HEK293 (cell line): ENCODE measurements around the gene SPRTN.

Experiments used
- CTCF ChIA-PET: fragments of 350-600 bp; formaldehyde crosslinking; extraction: SDS; loops from one replicate; lab custom pipeline; 2021; ENCODE audit warnings: antibody characterized with exemption; lab: Yijun Ruan, JAX
- POLR2A ChIA-PET: fragments of 300-600 bp; formaldehyde crosslinking; extraction: SDS; loops from one replicate; lab custom pipeline; 2020; ENCODE audit warnings: antibody characterized with exemption, inconsistent platforms; lab: Yijun Ruan, JAX
- H3K27ac ChIP-seq: fragments of 200-500 bp; sonication (Bioruptor generic); 2 replicates; pipeline ENCODE4 v1.5.1; 2014; ENCODE audit warnings: low read depth, low read length, control low read depth, inconsistent platforms; ENCODE audit errors: extremely low read depth
- H3K36me3 ChIP-seq, 2 experiments: fragments of 200-500 bp in 1 of 2; sonication (Bioruptor generic) in 1 of 2; 1 replicate in 1 of 2; 2 replicates in 1 of 2; pipeline ENCODE4 v1.5.1; 2014 to 2017; ENCODE audit warnings: inconsistent platforms in 2 of 2, low read length in 2 of 2; ENCODE audit not compliant: control insufficient read depth in 2 of 2, insufficient read depth in 1 of 2
- H3K4me1 ChIP-seq: fragments of 200-500 bp; sonication (Bioruptor generic); 2 replicates; pipeline ENCODE4 v1.5.1; 2014; ENCODE audit warnings: mild to moderate bottlenecking, low read length, inconsistent platforms; ENCODE audit not compliant: control insufficient read depth, insufficient read depth
- H3K4me3 ChIP-seq: 2 replicates; pipeline ENCODE4 v1.5.1; 2011; ENCODE audit warnings: low read depth, mild to moderate bottlenecking, control low read depth, low read length, moderate library complexity
- H3K9me3 ChIP-seq: fragments of 200-500 bp; sonication (Bioruptor generic); 2 replicates; pipeline ENCODE4 v1.5.1; 2014; ENCODE audit warnings: low read depth, low read length, inconsistent platforms; ENCODE audit not compliant: control insufficient read depth, insufficient read depth
- GLI2 ChIP-seq: fragments of 450-650 bp; formaldehyde crosslinking; IDR thresholded peaks from 2 replicates; pipeline ENCODE4; 2017; ENCODE audit warnings: missing biosample characterization, missing genetic modification characterization, low read depth, borderline replicate concordance
- HIC1 ChIP-seq: fragments of 450-650 bp; formaldehyde crosslinking; IDR thresholded peaks from 2 replicates; pipeline ENCODE4 v1.5.1; 2016; ENCODE audit warnings: missing biosample characterization, missing genetic modification characterization
- INSM2 ChIP-seq: fragments of 450-650 bp; formaldehyde crosslinking; IDR thresholded peaks from 2 replicates; pipeline ENCODE4 v1.5.1; 2016; ENCODE audit warnings: missing biosample characterization, missing genetic modification characterization
- PRDM2 ChIP-seq: fragments of 450-650 bp; formaldehyde crosslinking; IDR thresholded peaks from 2 replicates; pipeline ENCODE4 v1.5.1; 2016; ENCODE audit warnings: missing biosample characterization, missing genetic modification characterization, borderline replicate concordance
- YY2 ChIP-seq: fragments of 450-650 bp; formaldehyde crosslinking; IDR thresholded peaks from 2 replicates; pipeline ENCODE4 v1.5.1; 2016; ENCODE audit warnings: missing biosample characterization, missing genetic modification characterization
- ZBTB11 ChIP-seq: fragments of 450-650 bp; formaldehyde crosslinking; conservative IDR thresholded peaks from 2 replicates; pipeline ENCODE4 v1.5.1; 2016; ENCODE audit warnings: low read depth, missing biosample characterization, missing genetic modification characterization
- ZBTB17 ChIP-seq: fragments of 450-650 bp; formaldehyde crosslinking; IDR thresholded peaks from 2 replicates; pipeline ENCODE4 v1.5.1; 2016; ENCODE audit warnings: missing biosample characterization, missing genetic modification characterization
- ZEB2 ChIP-seq: fragments of 450-650 bp; formaldehyde crosslinking; IDR thresholded peaks from 2 replicates; pipeline ENCODE4 v1.5.1; 2016; ENCODE audit warnings: missing biosample characterization, missing genetic modification characterization
- ZFP37 ChIP-seq: fragments of 450-650 bp; formaldehyde crosslinking; IDR thresholded peaks from 2 replicates; pipeline ENCODE4 v1.5.1; 2016; ENCODE audit warnings: missing biosample characterization, missing genetic modification characterization
- ZNF112 ChIP-seq: fragments of 450-650 bp; formaldehyde crosslinking; IDR thresholded peaks from 2 replicates; pipeline ENCODE4 v1.5.0; 2017; ENCODE audit warnings: missing biosample characterization, missing genetic modification characterization
- ZNF366 ChIP-seq: fragments of 450-650 bp; formaldehyde crosslinking; conservative IDR thresholded peaks from 2 replicates; pipeline ENCODE4 v1.5.1; 2016; ENCODE audit warnings: missing biosample characterization, missing genetic modification characterization
- ZNF423 ChIP-seq: fragments of 450-650 bp; formaldehyde crosslinking; IDR thresholded peaks from 2 replicates; pipeline ENCODE4 v1.5.1; 2016; ENCODE audit warnings: missing biosample characterization, missing genetic modification characterization
- ZNF600 ChIP-seq: fragments of 450-650 bp; formaldehyde crosslinking; IDR thresholded peaks from 2 replicates; pipeline ENCODE4 v1.5.1; 2016; ENCODE audit warnings: missing biosample characterization, missing genetic modification characterization
- ZNF629 ChIP-seq: fragments of 450-650 bp; formaldehyde crosslinking; IDR thresholded peaks from 2 replicates; pipeline ENCODE4 v1.5.1; 2017; ENCODE audit warnings: missing biosample characterization, missing genetic modification characterization
- ZNF670 ChIP-seq: fragments of 450-650 bp; formaldehyde crosslinking; IDR thresholded peaks from 2 replicates; pipeline ENCODE4 v1.5.1; 2016; ENCODE audit warnings: missing biosample characterization, missing genetic modification characterization, low read depth
- ZNF830 ChIP-seq: fragments of 450-650 bp; IDR thresholded peaks from 2 replicates; pipeline ENCODE4 v1.5.0; 2018; ENCODE audit warnings: missing biosample characterization, missing genetic modification characterization, low read depth, mild to moderate bottlenecking, moderate library complexity

The SPRTN gene

GRCh38 chr1:231384696-231385415, 46.8 kb downstream of the SPRTN start:
- ChIA-PET CTCF (interaction anchor here (0.9 kb wide), 1 partner anchor 28 kb away, joined by 3 read pairs; no protein-coding TSS in a partner anchor), POLR2A (interaction anchor here (1.7 kb wide), 1 partner anchor 36 kb away, joined by 3 read pairs; no protein-coding TSS in a partner anchor)
- H3K4me1 ChIP-seq: no peaks in the 10 kb centered on the region
- TF ChIP-seq ZNF670 (tag by site-specific recombination): no peak
- TF ChIP-seq ZBTB17 (tag by site-specific recombination): peak; percentile 53; the same call in 1 of the 2 replicates
- peak; percentile 74 for TF ChIP-seq ZNF600
- H3K4me3 ChIP-seq: no peak overlapping the region
- H3K27ac ChIP-seq: no peak overlapping the region
- no peaks in the 10 kb centered on the region for H3K9me3 ChIP-seq
- H3K36me3 ChIP-seq: no peaks in the 10 kb centered on the region; a peak in 1 of 3 replicates

- H3K9me3 ChIP-seq: no peaks in the 10 kb centered on the region
- H3K4me3 ChIP-seq: no peak overlapping the region
- no peaks in the 10 kb centered on the region; a peak in 1 of 3 replicates for H3K36me3 ChIP-seq
- no peaks in the 10 kb centered on the region for H3K4me1 ChIP-seq
- ChIA-PET CTCF (interaction anchor here (0.6 to 0.9 kb wide), 2 partner anchors 28 to 298 kb away, joined by 3 read pairs; no protein-coding TSS in a partner anchor), POLR2A (interaction anchor here (1.7 kb wide), 1 partner anchor 35 kb away, joined by 3 read pairs; no protein-coding TSS in a partner anchor)
- no peak for TF ChIP-seq ZNF423 (tag by site-specific recombination)
- TF ChIP-seq ZFP37 (tag by site-specific recombination): no peak
- 0 out of 2 replicates have a peak, but pooled peaks have one; percentile 26 for TF ChIP-seq ZEB2 (tag by site-specific recombination)
- no peak for TF ChIP-seq ZBTB11 (tag by site-specific recombination)
- no peak for TF ChIP-seq ZNF629 (tag by site-specific recombination)
- 0 out of 2 replicates have a peak, but pooled peaks have one; percentile 17 for TF ChIP-seq ZNF366
- TF ChIP-seq HIC1: 0 out of 2 replicates have a peak, but pooled peaks have one; percentile 34
- no peak for TF ChIP-seq ZNF830 (tag by site-specific recombination)
- no peak overlapping the region for H3K27ac ChIP-seq
Measured at GRCh38 chr1:231385416-231385748, 47.3 kb downstream of the SPRTN start.

GRCh38 chr1:231386466-231386865, 48.4 kb downstream of the SPRTN start:
- ChIA-PET CTCF (interaction anchor here (0.5 to 1.1 kb wide), 3 partner anchors 17 to 124 kb away, joined by 3 read pairs; no protein-coding TSS in a partner anchor), POLR2A (interaction anchor here (0.6 to 1.7 kb wide), 2 partner anchors 34 to 195 kb away, joined by 3 read pairs; no protein-coding TSS in a partner anchor)
- Histone ChIP-seq H3K27ac (no peak overlapping the region), H3K9me3 (no peaks in the 10 kb centered on the region), H3K4me3 (no peak overlapping the region), H3K4me1 (no peaks in the 10 kb centered on the region), H3K36me3 (no peaks in the 10 kb centered on the region; a peak in 1 of 3 replicates)
- TF ChIP-seq INSM2 (tag by site-specific recombination) (no peak), YY2 (tag by site-specific recombination) (no peak), ZNF423 (tag by site-specific recombination) (no peak), PRDM2 (no peak), GLI2 (0 out of 2 replicates have a peak, but pooled peaks have one; percentile 1), ZNF112 (tag by site-specific recombination) (no peak)
